ENCODE results near the gene GTPBP3. TPM values are rescaled to one million over a fixed set of nuclear protein-coding genes. Genes with fewer than 3 reads are reported as not detected.
A peak's percentile ranks its signal among the peaks of the same experiment; 100 is the strongest.

GTPBP3 gene
- total and polyA plus RNA-seq, 9 of the 15 experiments (the other 6 are each of a cell fraction or from before 2014, with no cell fraction given), result 4.9 to 124 (median 22.6) TPM

- TF ChIP-seq BRD9 (IDR thresholded peaks at IDR 0.05; ENCODE audit: low read depth, partially characterized antibody) (peak; percentile 64), PHF20 (IDR thresholded peaks at IDR 0.05; ENCODE audit: partially characterized antibody) (peak; percentile 73), DACH1 (IDR thresholded peaks at IDR 0.05; ENCODE audit: partially characterized antibody) (peak; percentile 72), FOXJ3 (CRISPR knock-in tag; IDR thresholded peaks at IDR 0.05) (no peak), E2F6 (IDR thresholded peaks at IDR 0.05; ENCODE audit: borderline replicate concordance in 1 of 2, extremely low read depth in 1 of 2, insufficient read depth in 1 of 2, insufficient read length in 1 of 2, low read depth in 1 of 2, low read length in 1 of 2, poor library complexity in 1 of 2, severe bottlenecking in 1 of 2) (peak; percentile 4 to 26), ZNF24 (IDR thresholded peaks at IDR 0.05) (0 out of 2 replicates have a peak, but pooled peaks have one; percentile 24), ZNF134 (CRISPR knock-in tag; conservative IDR thresholded peaks at IDR 0.05) (peak; percentile 51; the same call in 1 of the 2 replicates), HIVEP1 (CRISPR knock-in tag; IDR thresholded peaks at IDR 0.05) (0 out of 2 replicates have a peak, but pooled peaks have one; percentile 4), CBX3 (IDR thresholded peaks at IDR 0.05; ENCODE audit: borderline replicate concordance in 1 of 2, low read length in 2 of 2) (peak in 1 of 2 experiments; percentile 86; a peak in 2 of 3 replicates), ATF6 (CRISPR knock-in tag; IDR thresholded peaks at IDR 0.05) (peak; percentile 54; the same call in 1 of the 2 replicates), ZKSCAN8 (CRISPR knock-in tag; IDR thresholded peaks at IDR 0.05) (0 out of 2 replicates have a peak, but pooled peaks have one; percentile 57), HCFC1 (IDR thresholded peaks at IDR 0.05; ENCODE audit: low read depth, low read length) (no peak; the same call in 1 of the 2 replicates), CEBPZ (IDR thresholded peaks at IDR 0.05; ENCODE audit: borderline replicate concordance, low read depth, low read length) (no peak), MLX (CRISPR knock-in tag; conservative IDR thresholded peaks at IDR 0.05) (peak in 1 of 2 experiments; percentile 49; a peak in 1 of 4 replicates), NCOA1 (IDR thresholded peaks at IDR 0.05; ENCODE audit: low read depth) (peak; percentile 42; the same call in 1 of the 2 replicates), ELF4 (CRISPR knock-in tag; IDR thresholded peaks at IDR 0.05) (peak; percentile 53; the same call in 1 of the 2 replicates), NFXL1 (CRISPR knock-in tag; IDR thresholded peaks at IDR 0.05) (no peak), KDM1A (IDR thresholded peaks at IDR 0.05) (peak; percentile 95 to 98)
Observed at GRCh38 chr19:17333611-17334413, 3.5 kb upstream of the GTPBP3 start (continued).
